Liver (tissue), 3 donors: ENCODE results near the gene CHRNA4.

Experiments
- EGR1 ChIP-seq, 2 donors: IDR thresholded peaks; 2 replicates each; pipeline ENCODE4 v1.6.1; 2016 to 2018; ENCODE audit warnings: antibody characterized with exemption in 2 of 2, low read depth in 2 of 2
- GABPA ChIP-seq, 2 donors: IDR thresholded peaks in 1 of 2; conservative IDR thresholded peaks in 1 of 2; 2 replicates each; pipeline ENCODE4 v1.6.1; 2016; ENCODE audit warnings: antibody characterized with exemption in 2 of 2, mild to moderate bottlenecking in 1 of 2, moderate library complexity in 1 of 2
- HNF4A ChIP-seq, 2 donors: conservative IDR thresholded peaks; 2 replicates each; pipeline ENCODE4 v1.6.1; 2016; ENCODE audit warnings: antibody characterized with exemption in 2 of 2, mild to moderate bottlenecking in 2 of 2
- NR2F2 ChIP-seq: IDR thresholded peaks from 2 replicates; pipeline ENCODE4 v1.6.1; 2016; ENCODE audit warnings: antibody characterized with exemption
- RAD21 ChIP-seq, 2 donors: IDR thresholded peaks; 2 replicates each; pipeline ENCODE4 v1.6.1; 2016; ENCODE audit warnings: antibody characterized with exemption in 2 of 2, mild to moderate bottlenecking in 2 of 2
- SP1 ChIP-seq: IDR thresholded peaks from 2 replicates; pipeline ENCODE4 v1.6.1; 2018; ENCODE audit warnings: antibody characterized with exemption, mild to moderate bottlenecking
- TAF1 ChIP-seq: conservative IDR thresholded peaks from 2 replicates; pipeline ENCODE4 v1.6.1; 2016; ENCODE audit warnings: antibody characterized with exemption, mild to moderate bottlenecking
- ZBTB33 ChIP-seq: IDR thresholded peaks from 2 replicates; pipeline ENCODE4 v1.6.1; 2016; ENCODE audit warnings: antibody characterized with exemption
- TF ChIP-seq, protein P1 (sequence below): fragments of 150-350 bp; IDR thresholded peaks from 2 replicates; pipeline ENCODE4 v1.5.1; 2017; ENCODE audit warnings: improper control_type of control experiment, low read depth, low read length; ENCODE audit not compliant: missing input control
- TF ChIP-seq, protein P2 (sequence below): IDR thresholded peaks from 2 replicates; pipeline ENCODE4 v1.6.1; 2016; ENCODE audit warnings: antibody characterized with exemption
- TF ChIP-seq, protein P3 (sequence below): IDR thresholded peaks from 2 replicates; pipeline ENCODE4 v1.6.1; 2016; ENCODE audit warnings: antibody characterized with exemption, mild to moderate bottlenecking
- donor health status: healthy.
- donor health status: healthy.

DNA sequence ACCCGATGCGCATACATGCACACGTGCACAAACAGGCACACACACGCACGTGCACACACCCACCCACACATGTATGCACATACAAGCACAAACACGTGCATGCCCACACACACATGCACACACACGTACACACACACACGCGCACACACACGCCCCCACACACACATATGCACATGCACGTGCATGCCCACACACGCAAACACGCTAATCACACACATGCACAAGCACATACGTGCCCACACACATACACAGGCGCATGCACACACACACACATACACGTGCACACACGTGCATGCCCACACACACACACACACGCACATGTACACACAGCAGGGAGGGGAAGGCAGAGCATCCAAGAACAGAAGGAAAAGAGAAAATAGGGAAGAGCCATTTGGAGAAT is 26.8 kb upstream of the CHRNA4 start:
- TF ChIP-seq, protein P1, sequence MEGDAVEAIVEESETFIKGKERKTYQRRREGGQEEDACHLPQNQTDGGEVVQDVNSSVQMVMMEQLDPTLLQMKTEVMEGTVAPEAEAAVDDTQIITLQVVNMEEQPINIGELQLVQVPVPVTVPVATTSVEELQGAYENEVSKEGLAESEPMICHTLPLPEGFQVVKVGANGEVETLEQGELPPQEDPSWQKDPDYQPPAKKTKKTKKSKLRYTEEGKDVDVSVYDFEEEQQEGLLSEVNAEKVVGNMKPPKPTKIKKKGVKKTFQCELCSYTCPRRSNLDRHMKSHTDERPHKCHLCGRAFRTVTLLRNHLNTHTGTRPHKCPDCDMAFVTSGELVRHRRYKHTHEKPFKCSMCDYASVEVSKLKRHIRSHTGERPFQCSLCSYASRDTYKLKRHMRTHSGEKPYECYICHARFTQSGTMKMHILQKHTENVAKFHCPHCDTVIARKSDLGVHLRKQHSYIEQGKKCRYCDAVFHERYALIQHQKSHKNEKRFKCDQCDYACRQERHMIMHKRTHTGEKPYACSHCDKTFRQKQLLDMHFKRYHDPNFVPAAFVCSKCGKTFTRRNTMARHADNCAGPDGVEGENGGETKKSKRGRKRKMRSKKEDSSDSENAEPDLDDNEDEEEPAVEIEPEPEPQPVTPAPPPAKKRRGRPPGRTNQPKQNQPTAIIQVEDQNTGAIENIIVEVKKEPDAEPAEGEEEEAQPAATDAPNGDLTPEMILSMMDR: no peak
- TF ChIP-seq, protein P2, sequence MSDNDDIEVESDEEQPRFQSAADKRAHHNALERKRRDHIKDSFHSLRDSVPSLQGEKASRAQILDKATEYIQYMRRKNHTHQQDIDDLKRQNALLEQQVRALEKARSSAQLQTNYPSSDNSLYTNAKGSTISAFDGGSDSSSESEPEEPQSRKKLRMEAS: no peak
- TF ChIP-seq SP1 (no peak), TAF1 (no peak), ZBTB33 (no peak), HNF4A (conservative IDR thresholded peaks at IDR 0.05) (no peak), RAD21 (IDR thresholded peaks at IDR 0.05) (no peak), GABPA (IDR thresholded peaks at IDR 0.05 in 1 of 2, conservative IDR thresholded peaks at IDR 0.05 in 1 of 2) (no peak), EGR1 (IDR thresholded peaks at IDR 0.05; ENCODE audit: low read depth in 2 of 2) (no peak), NR2F2 (no peak)
- TF ChIP-seq, protein P3, sequence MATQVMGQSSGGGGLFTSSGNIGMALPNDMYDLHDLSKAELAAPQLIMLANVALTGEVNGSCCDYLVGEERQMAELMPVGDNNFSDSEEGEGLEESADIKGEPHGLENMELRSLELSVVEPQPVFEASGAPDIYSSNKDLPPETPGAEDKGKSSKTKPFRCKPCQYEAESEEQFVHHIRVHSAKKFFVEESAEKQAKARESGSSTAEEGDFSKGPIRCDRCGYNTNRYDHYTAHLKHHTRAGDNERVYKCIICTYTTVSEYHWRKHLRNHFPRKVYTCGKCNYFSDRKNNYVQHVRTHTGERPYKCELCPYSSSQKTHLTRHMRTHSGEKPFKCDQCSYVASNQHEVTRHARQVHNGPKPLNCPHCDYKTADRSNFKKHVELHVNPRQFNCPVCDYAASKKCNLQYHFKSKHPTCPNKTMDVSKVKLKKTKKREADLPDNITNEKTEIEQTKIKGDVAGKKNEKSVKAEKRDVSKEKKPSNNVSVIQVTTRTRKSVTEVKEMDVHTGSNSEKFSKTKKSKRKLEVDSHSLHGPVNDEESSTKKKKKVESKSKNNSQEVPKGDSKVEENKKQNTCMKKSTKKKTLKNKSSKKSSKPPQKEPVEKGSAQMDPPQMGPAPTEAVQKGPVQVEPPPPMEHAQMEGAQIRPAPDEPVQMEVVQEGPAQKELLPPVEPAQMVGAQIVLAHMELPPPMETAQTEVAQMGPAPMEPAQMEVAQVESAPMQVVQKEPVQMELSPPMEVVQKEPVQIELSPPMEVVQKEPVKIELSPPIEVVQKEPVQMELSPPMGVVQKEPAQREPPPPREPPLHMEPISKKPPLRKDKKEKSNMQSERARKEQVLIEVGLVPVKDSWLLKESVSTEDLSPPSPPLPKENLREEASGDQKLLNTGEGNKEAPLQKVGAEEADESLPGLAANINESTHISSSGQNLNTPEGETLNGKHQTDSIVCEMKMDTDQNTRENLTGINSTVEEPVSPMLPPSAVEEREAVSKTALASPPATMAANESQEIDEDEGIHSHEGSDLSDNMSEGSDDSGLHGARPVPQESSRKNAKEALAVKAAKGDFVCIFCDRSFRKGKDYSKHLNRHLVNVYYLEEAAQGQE: no peak
